A549 (cell line): ENCODE data around the gene HIVEP3. TPM values are rescaled to one million over a fixed set of nuclear protein-coding genes. Genes with fewer than 3 reads are reported as not detected.

Source experiments
- BCL3 ChIP-seq: fragments of >200 bp; sonication (Bioruptor Twin); formaldehyde crosslinking; IDR thresholded peaks from 3 replicates; pipeline ENCODE4 v1.6.1; 2016
- CBX2 ChIP-seq: fragments of 200-600 bp; sonication (generic); IDR thresholded peaks from 2 replicates; pipeline ENCODE4 v1.6.1; 2016; ENCODE audit warnings: low read depth, mild to moderate bottlenecking, borderline replicate concordance
- CTCF ChIP-seq: fragments of >200 bp; sonication (Bioruptor Twin); formaldehyde crosslinking; IDR thresholded peaks from 3 replicates; pipeline ENCODE4 v1.5.1; 2016
- ESRRA ChIP-seq: fragments of 150-350 bp; IDR thresholded peaks from 2 replicates; pipeline ENCODE4 v1.6.1; 2014; ENCODE audit warnings: mild to moderate bottlenecking, low read length, borderline replicate concordance
- FOSB ChIP-seq: fragments of 250-450 bp; sonication (Bioruptor Pico); IDR thresholded peaks from 2 replicates; pipeline ENCODE4 v1.5.0; 2020; ENCODE audit warnings: mild to moderate bottlenecking, moderate library complexity
- FOSL2 ChIP-seq, 2 experiments: fragments of 450-650 bp in 1 of 2; fragments of >200 bp in 1 of 2; sonication (Bioruptor Twin) in 1 of 2; formaldehyde crosslinking; IDR thresholded peaks; 2 replicates each; pipeline versions ENCODE4 v1.5.0 to v1.6.1; 2016 to 2020; ENCODE audit warnings: mild to moderate bottlenecking in 1 of 2, moderate library complexity in 1 of 2
- FOXS1 ChIP-seq: fragments of 250-450 bp; sonication (Bioruptor Pico); IDR thresholded peaks from 2 replicates; pipeline ENCODE4 v1.5.0; 2020; ENCODE audit warnings: mild to moderate bottlenecking, moderate library complexity
- HDAC2 ChIP-seq: fragments of 200-600 bp; sonication (generic); IDR thresholded peaks from 2 replicates; pipeline ENCODE4 v1.6.1; 2016
- HES2 ChIP-seq: fragments of >200 bp; sonication (Bioruptor Twin); formaldehyde crosslinking; IDR thresholded peaks from 2 replicates; pipeline ENCODE4 v1.6.1; 2016
- HOXA7 ChIP-seq: fragments of 250-450 bp; sonication (Bioruptor Pico); IDR thresholded peaks from 2 replicates; pipeline ENCODE4 v1.5.0; 2020; ENCODE audit warnings: mild to moderate bottlenecking, moderate library complexity
- HOXB13 ChIP-seq: fragments of 250-450 bp; sonication (Bioruptor Pico); IDR thresholded peaks from 2 replicates; pipeline ENCODE4 v1.5.0; 2020; ENCODE audit warnings: low read depth, mild to moderate bottlenecking, moderate library complexity
- HOXB5 ChIP-seq: fragments of 250-450 bp; sonication (Bioruptor Pico); IDR thresholded peaks from 2 replicates; pipeline ENCODE4 v1.5.0; 2020; ENCODE audit warnings: mild to moderate bottlenecking, moderate library complexity
- JUNB ChIP-seq: fragments of >200 bp; sonication (Bioruptor Twin); formaldehyde crosslinking; IDR thresholded peaks from 2 replicates; pipeline ENCODE4 v1.6.1; 2016
- KDM1A ChIP-seq: fragments of 200-600 bp; sonication (generic); IDR thresholded peaks from 2 replicates; pipeline ENCODE4 v1.6.1; 2016; ENCODE audit warnings: low read depth, mild to moderate bottlenecking
- MAFK ChIP-seq: fragments of 450-650 bp; IDR thresholded peaks from 2 replicates; pipeline ENCODE4 v1.6.1; 2014; ENCODE audit not compliant: partially characterized antibody
- MAZ ChIP-seq: fragments of 150-350 bp; IDR thresholded peaks from 2 replicates; pipeline ENCODE4 v1.6.1; 2014; ENCODE audit warnings: antibody characterized with exemption, low read depth, low read length, borderline replicate concordance
- MYC ChIP-seq: IDR thresholded peaks from 2 replicates; pipeline ENCODE4 v1.6.1; 2012; ENCODE audit warnings: mild to moderate bottlenecking, inconsistent platforms, low read length, improper control_type of control experiment, borderline replicate concordance
- NFE2L2 ChIP-seq: fragments of 150-350 bp; conservative IDR thresholded peaks from 2 replicates; pipeline ENCODE4 v1.6.1; 2014; ENCODE audit warnings: low read length
- PHF8 ChIP-seq: fragments of 200-600 bp; sonication (generic); IDR thresholded peaks from 2 replicates; pipeline ENCODE4 v1.6.1; 2016; ENCODE audit warnings: low read depth, mild to moderate bottlenecking, antibody characterized with exemption, moderate library complexity, borderline replicate concordance
- POLR2A ChIP-seq: IDR thresholded peaks from 2 replicates; pipeline ENCODE4 v1.6.1; 2012; ENCODE audit warnings: mild to moderate bottlenecking, low read length
- RAD21 ChIP-seq, 2 experiments: fragments of >200 bp in 1 of 2; sonication (Bioruptor Twin) in 1 of 2; formaldehyde crosslinking in 1 of 2; IDR thresholded peaks in 1 of 2; conservative IDR thresholded peaks in 1 of 2; 2 replicates in 1 of 2; 3 replicates in 1 of 2; pipeline ENCODE4 v1.6.1; 2012 to 2018; ENCODE audit warnings: inconsistent platforms in 1 of 2
- RCOR1 ChIP-seq: fragments of 150-350 bp; IDR thresholded peaks from 2 replicates; pipeline ENCODE4 v1.6.1; 2014; ENCODE audit warnings: antibody characterized with exemption, low read length, low read depth
- SREBF2 ChIP-seq: fragments of 450-650 bp; IDR thresholded peaks from 2 replicates; pipeline ENCODE4 v1.6.1; 2014; ENCODE audit warnings: mild to moderate bottlenecking, moderate library complexity
- ZNF302 ChIP-seq: fragments of 250-450 bp; sonication (Bioruptor Pico); IDR thresholded peaks from 2 replicates; pipeline ENCODE4 v1.9.0; 2021; ENCODE audit warnings: inconsistent platforms, mild to moderate bottlenecking, moderate library complexity
- ZSCAN20 ChIP-seq: fragments of 250-450 bp; sonication (Bioruptor Pico); IDR thresholded peaks from 2 replicates; pipeline ENCODE4 v1.8.0; 2022; ENCODE audit warnings: mild to moderate bottlenecking, moderate library complexity
- polyA plus RNA-seq, 4 experiments: library from polyadenylated mRNA; depleted of rRNA in 3 of 4; stranded (reverse); fragments of >200 nt; fragmentation: RNase III in 1 of 4; extraction: RNeasy Plus Mini Kit Qiagen cat#74134 plus additional on column Dnase treatment in 1 of 4; gene quantifications; 2 replicates in 3 of 4; 3 replicates in 1 of 4; pipeline ENCODE4 v1.2.3, GENCODE V29; 2011 to 2017
- TF ChIP-seq, protein P1 (sequence below): fragments of 250-450 bp; sonication (Bioruptor Pico); IDR thresholded peaks from 2 replicates; pipeline ENCODE4 v1.5.0; 2021; ENCODE audit warnings: mild to moderate bottlenecking, moderate library complexity, borderline replicate concordance
- TF ChIP-seq, protein P2 (sequence below): IDR thresholded peaks from 2 replicates; pipeline ENCODE4 v1.6.1; 2012
- TF ChIP-seq, protein P3 (sequence below): fragments of 150-350 bp; IDR thresholded peaks from 2 replicates; pipeline ENCODE4 v1.6.1; 2014; ENCODE audit warnings: low read depth, mild to moderate bottlenecking, low read length
- TF ChIP-seq, protein P4 (sequence below): fragments of 200-600 bp; sonication (generic); IDR thresholded peaks from 2 replicates; pipeline ENCODE4 v1.6.1; 2016; ENCODE audit warnings: antibody characterized with exemption, mild to moderate bottlenecking, moderate library complexity

The HIVEP3 gene
- polyA plus RNA-seq, 2 of the 4 experiments (the other 2 are of a cell fraction), result 1.5 to 2.0 TPM

DNA sequence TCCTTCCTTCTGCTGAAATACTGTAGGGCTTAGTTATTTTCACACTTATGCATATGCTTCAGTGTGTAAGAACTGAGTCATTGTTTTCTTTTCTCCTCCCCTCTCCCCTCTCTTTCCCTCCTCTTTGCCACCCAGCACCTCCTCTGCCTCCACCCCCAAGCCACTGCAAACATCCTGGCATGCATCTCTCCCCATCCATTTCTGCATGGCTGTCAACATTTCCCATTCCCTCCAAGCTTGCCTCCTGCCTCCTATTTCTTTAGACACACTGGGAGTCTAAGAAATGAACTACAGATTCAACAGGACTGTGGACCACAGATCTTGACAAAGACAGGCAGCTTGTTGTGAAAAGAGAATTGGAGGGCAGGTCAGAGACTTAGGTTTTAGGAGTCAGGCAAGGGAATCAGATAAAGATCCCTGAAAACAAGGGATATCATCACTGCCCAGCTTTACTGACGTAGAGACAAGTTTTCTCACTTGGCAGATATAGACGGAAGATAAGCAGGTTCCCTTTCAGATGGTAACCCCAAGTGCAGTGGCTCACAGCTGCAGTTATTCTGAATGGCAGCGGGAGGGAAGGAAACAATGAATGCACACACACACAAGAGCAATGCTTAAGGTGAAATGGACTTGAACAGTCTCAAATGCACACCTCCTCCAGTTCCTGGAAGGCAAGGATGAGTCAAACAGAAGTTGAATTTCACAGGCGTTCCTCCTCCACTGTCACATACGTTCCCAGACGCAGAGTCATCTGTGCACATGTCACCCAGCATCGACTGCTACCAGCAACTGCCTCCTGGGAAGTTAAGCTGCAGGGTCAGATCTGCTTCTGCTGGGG is 56.1 kb downstream of the HIVEP3 start (continued):
- TF ChIP-seq BCL3 (no peak), HOXA7 (CRISPR knock-in tag) (no peak), FOXS1 (CRISPR knock-in tag) (no peak), MYC (peak; percentile 58; the same call in 1 of the 2 replicates), NFE2L2 (no peak), FOSB (CRISPR knock-in tag) (no peak), SREBF2 (no peak), RCOR1 (no peak), KDM1A (no peak), PHF8 (no peak), RAD21 (conservative IDR thresholded peaks at IDR 0.05 in 1 of 2, IDR thresholded peaks at IDR 0.05 in 1 of 2) (no peak; a peak in 2 of 5 replicates), MAFK (no peak), HDAC2 (no peak), CTCF (no peak), POLR2A (no peak), CBX2 (no peak), JUNB (peak; percentile 85), ZSCAN20 (CRISPR knock-in tag) (no peak), ESRRA (no peak), HES2 (no peak), HOXB13 (no peak), ZNF302 (CRISPR knock-in tag) (no peak), MAZ (no peak), HOXB5 (CRISPR knock-in tag) (no peak), FOSL2 (IDR thresholded peaks at IDR 0.05) (peak; percentile 82), FOSL2 (CRISPR knock-in tag; IDR thresholded peaks at IDR 0.05) (peak; percentile 81)
- TF ChIP-seq, protein P1, sequence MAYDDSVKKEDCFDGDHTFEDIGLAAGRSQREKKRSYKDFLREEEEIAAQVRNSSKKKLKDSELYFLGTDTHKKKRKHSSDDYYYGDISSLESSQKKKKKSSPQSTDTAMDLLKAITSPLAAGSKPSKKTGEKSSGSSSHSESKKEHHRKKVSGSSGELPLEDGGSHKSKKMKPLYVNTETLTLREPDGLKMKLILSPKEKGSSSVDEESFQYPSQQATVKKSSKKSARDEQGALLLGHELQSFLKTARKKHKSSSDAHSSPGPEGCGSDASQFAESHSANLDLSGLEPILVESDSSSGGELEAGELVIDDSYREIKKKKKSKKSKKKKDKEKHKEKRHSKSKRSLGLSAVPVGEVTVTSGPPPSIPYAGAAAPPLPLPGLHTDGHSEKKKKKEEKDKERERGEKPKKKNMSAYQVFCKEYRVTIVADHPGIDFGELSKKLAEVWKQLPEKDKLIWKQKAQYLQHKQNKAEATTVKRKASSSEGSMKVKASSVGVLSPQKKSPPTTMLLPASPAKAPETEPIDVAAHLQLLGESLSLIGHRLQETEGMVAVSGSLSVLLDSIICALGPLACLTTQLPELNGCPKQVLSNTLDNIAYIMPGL (CRISPR knock-in tag), result no peak
- TF ChIP-seq, protein P2, sequence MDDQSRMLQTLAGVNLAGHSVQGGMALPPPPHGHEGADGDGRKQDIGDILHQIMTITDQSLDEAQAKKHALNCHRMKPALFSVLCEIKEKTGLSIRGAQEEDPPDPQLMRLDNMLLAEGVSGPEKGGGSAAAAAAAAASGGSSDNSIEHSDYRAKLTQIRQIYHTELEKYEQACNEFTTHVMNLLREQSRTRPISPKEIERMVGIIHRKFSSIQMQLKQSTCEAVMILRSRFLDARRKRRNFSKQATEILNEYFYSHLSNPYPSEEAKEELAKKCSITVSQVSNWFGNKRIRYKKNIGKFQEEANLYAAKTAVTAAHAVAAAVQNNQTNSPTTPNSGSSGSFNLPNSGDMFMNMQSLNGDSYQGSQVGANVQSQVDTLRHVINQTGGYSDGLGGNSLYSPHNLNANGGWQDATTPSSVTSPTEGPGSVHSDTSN, result no peak
- TF ChIP-seq, protein P3, sequence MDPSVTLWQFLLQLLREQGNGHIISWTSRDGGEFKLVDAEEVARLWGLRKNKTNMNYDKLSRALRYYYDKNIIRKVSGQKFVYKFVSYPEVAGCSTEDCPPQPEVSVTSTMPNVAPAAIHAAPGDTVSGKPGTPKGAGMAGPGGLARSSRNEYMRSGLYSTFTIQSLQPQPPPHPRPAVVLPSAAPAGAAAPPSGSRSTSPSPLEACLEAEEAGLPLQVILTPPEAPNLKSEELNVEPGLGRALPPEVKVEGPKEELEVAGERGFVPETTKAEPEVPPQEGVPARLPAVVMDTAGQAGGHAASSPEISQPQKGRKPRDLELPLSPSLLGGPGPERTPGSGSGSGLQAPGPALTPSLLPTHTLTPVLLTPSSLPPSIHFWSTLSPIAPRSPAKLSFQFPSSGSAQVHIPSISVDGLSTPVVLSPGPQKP, result no peak
- TF ChIP-seq, protein P4, sequence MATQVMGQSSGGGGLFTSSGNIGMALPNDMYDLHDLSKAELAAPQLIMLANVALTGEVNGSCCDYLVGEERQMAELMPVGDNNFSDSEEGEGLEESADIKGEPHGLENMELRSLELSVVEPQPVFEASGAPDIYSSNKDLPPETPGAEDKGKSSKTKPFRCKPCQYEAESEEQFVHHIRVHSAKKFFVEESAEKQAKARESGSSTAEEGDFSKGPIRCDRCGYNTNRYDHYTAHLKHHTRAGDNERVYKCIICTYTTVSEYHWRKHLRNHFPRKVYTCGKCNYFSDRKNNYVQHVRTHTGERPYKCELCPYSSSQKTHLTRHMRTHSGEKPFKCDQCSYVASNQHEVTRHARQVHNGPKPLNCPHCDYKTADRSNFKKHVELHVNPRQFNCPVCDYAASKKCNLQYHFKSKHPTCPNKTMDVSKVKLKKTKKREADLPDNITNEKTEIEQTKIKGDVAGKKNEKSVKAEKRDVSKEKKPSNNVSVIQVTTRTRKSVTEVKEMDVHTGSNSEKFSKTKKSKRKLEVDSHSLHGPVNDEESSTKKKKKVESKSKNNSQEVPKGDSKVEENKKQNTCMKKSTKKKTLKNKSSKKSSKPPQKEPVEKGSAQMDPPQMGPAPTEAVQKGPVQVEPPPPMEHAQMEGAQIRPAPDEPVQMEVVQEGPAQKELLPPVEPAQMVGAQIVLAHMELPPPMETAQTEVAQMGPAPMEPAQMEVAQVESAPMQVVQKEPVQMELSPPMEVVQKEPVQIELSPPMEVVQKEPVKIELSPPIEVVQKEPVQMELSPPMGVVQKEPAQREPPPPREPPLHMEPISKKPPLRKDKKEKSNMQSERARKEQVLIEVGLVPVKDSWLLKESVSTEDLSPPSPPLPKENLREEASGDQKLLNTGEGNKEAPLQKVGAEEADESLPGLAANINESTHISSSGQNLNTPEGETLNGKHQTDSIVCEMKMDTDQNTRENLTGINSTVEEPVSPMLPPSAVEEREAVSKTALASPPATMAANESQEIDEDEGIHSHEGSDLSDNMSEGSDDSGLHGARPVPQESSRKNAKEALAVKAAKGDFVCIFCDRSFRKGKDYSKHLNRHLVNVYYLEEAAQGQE, result no peak
